8988T (cell line): ENCODE data around the gene CEP128.

Experiments used
- DNase-seq: peaks from one replicate; pipeline ENCODE4 v3.0.0; 2011

The CEP128 gene

DNA sequence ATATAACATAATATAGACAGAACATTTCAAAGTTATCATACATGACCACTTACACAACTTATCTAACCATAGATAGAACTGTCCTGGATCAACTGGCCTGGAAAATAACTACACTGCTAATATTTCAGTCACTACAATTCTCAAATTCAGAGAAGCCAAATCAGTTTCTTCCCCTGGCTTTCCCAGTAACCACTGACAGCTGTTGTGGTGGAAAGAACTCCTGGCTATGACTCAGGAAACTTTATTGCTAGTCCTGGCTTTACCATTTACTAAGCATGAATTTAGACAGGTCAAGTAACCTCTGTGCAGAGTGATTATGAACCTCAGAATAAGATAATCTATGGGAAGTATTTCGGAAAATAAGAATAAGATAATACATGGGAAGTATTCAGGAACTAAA, 485.3 kb downstream of the CEP128 start:
- DNase-seq: no peak

DNA sequence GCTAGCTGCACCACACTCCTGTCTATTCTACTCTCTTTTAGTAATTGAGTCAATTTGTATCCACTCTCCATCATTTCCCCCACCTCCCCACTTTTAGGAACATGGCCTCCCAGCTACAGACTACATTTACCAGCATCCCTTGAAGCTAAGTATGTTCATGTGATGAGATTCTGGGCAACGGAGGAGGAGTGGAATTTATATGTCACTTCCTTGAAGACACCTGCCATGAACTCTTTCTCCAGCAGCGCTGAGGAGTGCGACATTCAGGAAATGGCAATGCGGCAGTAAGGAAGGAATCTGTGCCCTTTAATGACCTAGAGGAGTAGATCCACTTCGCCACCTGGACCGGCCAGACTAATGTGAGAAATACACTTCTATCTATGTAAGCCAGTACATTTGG, 486.5 kb downstream of the CEP128 start:
- DNase-seq: no peak

DNA sequence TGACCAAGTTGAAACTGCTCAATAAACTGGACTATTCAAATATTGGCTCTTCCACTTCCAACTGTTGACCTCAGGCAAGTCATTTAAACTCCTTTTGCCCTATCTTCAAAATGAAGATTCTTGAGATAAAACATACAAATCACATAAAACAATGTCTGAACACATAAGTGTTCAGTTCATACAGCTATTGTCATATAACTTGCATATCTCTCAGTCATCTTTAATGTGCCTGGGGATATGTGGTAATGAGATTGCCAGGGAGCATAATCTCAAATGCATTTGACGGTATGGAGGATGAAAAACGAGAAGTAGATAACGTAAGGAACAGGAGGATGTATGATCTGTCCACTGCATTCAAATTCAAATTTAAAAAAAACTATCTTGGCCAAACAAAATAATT, 493.3 kb downstream of the CEP128 start:
- DNase-seq: no peak

DNA sequence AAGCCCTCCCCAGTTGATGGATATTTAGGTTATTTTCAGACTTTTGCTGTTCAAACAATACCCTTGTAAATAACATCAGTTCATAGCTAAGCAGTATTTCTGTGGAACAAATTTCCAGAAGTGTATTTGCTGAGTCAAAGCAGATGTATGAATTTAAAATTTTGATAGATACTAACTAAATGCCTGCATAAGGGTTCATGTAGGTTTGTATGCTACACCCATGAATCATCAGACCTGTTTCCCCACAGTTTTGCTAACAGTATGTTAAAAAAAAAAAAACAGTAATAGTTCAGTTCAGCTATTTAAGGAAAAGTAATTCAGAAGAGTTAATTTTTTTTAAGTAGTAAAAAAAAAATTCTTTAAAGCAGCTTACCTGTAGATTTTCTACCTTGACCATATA, 494.1 kb downstream of the CEP128 start:
- DNase-seq: no peak
